OCI-LY3 (cell line): ENCODE data around the gene CREBL2.
"Not testable (repeated sequence)": the region's sequence is repeated elsewhere in the genome, so short reads cannot be mapped to it uniquely, and the experiment has no call there.

ENCODE experiments used
- H2AFZ ChIP-seq: fragments of 200-600, 300-600 bp; shearing (Covaris generic); 2 replicates; pipeline ENCODE4 v1.6.0; 2014; ENCODE audit warnings: antibody characterized with exemption, low read depth, low read length
- H3K27ac ChIP-seq: fragments of 200-600, 300-600 bp; sonication (generic); 2 replicates; pipeline ENCODE4 v1.5.1; 2014; ENCODE audit warnings: mild to moderate bottlenecking, low read length, moderate library complexity, mixed read lengths
- H3K27me3 ChIP-seq: fragments of 200-600, 300-600 bp; sonication (generic); 2 replicates; pipeline ENCODE4 v1.6.1; 2014; ENCODE audit warnings: low read depth, low read length, mixed read lengths
- H3K36me3 ChIP-seq: fragments of 200-600, 300-600 bp; sonication (generic); replicated peaks from 2 replicates; pipeline ENCODE3; 2014; ENCODE audit warnings: low read depth, low read length, mixed read lengths
- H3K4me1 ChIP-seq: fragments of 300-600, 200-600 bp; sonication (generic); 2 replicates; pipeline ENCODE4 v1.6.1; 2014; ENCODE audit warnings: low read length, mixed read lengths
- H3K4me2 ChIP-seq: fragments of 200-600, 300-600 bp; sonication (generic); 2 replicates; pipeline ENCODE4 v1.6.1; 2014; ENCODE audit warnings: low read length, mixed read lengths
- H3K4me3 ChIP-seq: fragments of 300-600, 200-600 bp; sonication (generic); 2 replicates; pipeline ENCODE4 v1.5.1; 2014; ENCODE audit warnings: antibody characterized with exemption, mild to moderate bottlenecking, low read length, moderate library complexity
- H3K79me2 ChIP-seq: fragments of 300-600, 200-600 bp; shearing (Covaris generic); 2 replicates; pipeline ENCODE4 v1.6.1; 2014; ENCODE audit warnings: mild to moderate bottlenecking, low read length, mixed read lengths
- H3K9ac ChIP-seq: fragments of 300-600, 200-600 bp; shearing (Covaris generic); 2 replicates; pipeline ENCODE4 v1.6.0; 2014; ENCODE audit warnings: mild to moderate bottlenecking, low read length, moderate library complexity
- H3K9me3 ChIP-seq: fragments of 200-600, 300-600 bp; shearing (Covaris generic); 2 replicates; pipeline ENCODE4 v1.6.1; 2014; ENCODE audit warnings: low read length, mixed read lengths; ENCODE audit not compliant: insufficient read depth
- H4K20me1 ChIP-seq: fragments of 200-600, 300-600 bp; sonication (generic); 2 replicates; pipeline ENCODE4 v1.6.1; 2016; ENCODE audit warnings: low read length, mixed read lengths; ENCODE audit not compliant: insufficient read depth
- CTCF ChIP-seq: fragments of 200-600, 300-600 bp; sonication (generic); IDR thresholded peaks from 2 replicates; pipeline ENCODE4 v1.5.1; 2014; ENCODE audit warnings: antibody characterized with exemption, low read length, low read depth
- EZH2phosphoT487 ChIP-seq: fragments of 200-600 bp; shearing (Covaris generic); IDR thresholded peaks from 2 replicates; pipeline ENCODE4 v1.6.1; 2018; ENCODE audit warnings: antibody characterized with exemption, mixed run types, low read depth

The CREBL2 gene

DNA sequence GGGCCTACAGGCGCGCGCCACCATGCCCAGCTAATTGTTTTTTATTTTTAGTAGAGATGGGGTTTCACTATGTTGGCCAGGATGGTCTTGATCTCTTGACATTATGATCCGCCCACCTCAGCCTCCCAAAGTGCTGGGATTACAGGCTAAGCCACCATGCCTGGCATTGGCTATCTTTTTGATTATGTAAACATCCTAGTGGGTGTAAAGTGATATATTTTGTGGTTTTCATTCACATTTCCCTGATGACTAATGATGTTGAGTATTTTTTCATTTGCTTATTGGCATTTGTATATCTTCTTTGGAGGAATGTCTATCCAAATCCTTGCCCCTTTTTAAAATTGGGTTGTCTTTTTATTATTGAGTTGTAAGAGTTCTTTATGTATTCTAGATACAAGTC is 16.3 kb downstream of the CREBL2 start:
- Histone ChIP-seq H2AFZ (no peak overlapping the region), H3K4me3 (no peak overlapping the region), H4K20me1 (no peaks in the 10 kb centered on the region), H3K27me3 (no peaks in the 10 kb centered on the region), H3K9me3 (peaks cover 6% of the 10 kb centered on the region), H3K79me2 (no peaks in the 10 kb centered on the region), H3K9ac (no peak overlapping the region), H3K36me3 (peaks cover 3% of the 10 kb centered on the region), H3K4me1 (peaks cover 14% of the 10 kb centered on the region), H3K27ac (no peak overlapping the region), H3K4me2 (no peak overlapping the region)
- TF ChIP-seq EZH2phosphoT487 = no peak
- TF ChIP-seq CTCF = no peak

DNA sequence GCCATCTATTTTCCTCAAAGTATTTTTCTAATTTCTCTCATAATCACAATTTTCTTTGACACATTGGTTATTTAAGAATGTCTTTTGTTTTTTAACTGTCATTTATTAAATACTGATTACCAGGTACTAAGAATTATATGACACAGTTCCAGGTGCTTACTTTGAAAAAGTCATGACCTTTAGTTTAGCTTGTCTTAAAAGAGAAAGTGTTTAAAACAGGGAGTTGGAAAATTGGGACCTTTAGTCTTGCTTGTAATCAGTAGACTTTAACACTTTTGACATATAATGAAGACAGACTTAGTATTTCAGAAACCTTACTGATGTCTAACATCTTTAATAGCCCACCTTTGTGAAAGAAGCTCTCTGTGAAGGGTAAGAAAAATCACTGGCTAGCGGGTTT is 19.2 kb downstream of the CREBL2 start:
- Histone ChIP-seq H3K9me3 (no peaks in the 10 kb centered on the region), H4K20me1 (no peaks in the 10 kb centered on the region), H3K27me3 (no peaks in the 10 kb centered on the region), H3K36me3 (no peaks in the 10 kb centered on the region), H3K4me1 (peaks cover 2% of the 10 kb centered on the region), H3K4me2 (no peak overlapping the region), H3K79me2 (no peaks in the 10 kb centered on the region), H2AFZ (no peak overlapping the region), H3K27ac (no peak overlapping the region), H3K9ac (no peak overlapping the region), H3K4me3 (no peak overlapping the region)
- TF ChIP-seq EZH2phosphoT487 = no peak
- TF ChIP-seq CTCF = no peak

- Histone ChIP-seq H3K79me2 (no peaks in the 10 kb centered on the region), H3K27ac (no peak overlapping the region), H3K4me2 (no peak overlapping the region), H3K4me1 (peaks cover 15% of the 10 kb centered on the region), H3K36me3 (peaks cover 4% of the 10 kb centered on the region), H2AFZ (no peak overlapping the region), H3K9ac (no peak overlapping the region), H3K27me3 (no peaks in the 10 kb centered on the region), H3K9me3 (no peaks in the 10 kb centered on the region), H3K4me3 (no peak overlapping the region), H4K20me1 (no peaks in the 10 kb centered on the region)
- TF ChIP-seq CTCF = no peak
- TF ChIP-seq EZH2phosphoT487 = no peak
Measured at GRCh38 chr12:12635651-12636050, 24.0 kb downstream of the CREBL2 start.

GRCh38 chr12:12636641-12637040 is 25.0 kb downstream of the CREBL2 start:
- H3K4me2 ChIP-seq = peak overlapping the region; percentile 35
- peaks cover 4% of the 10 kb centered on the region for H3K36me3 ChIP-seq
- no peaks in the 10 kb centered on the region for H3K27me3 ChIP-seq
- no peak overlapping the region for H3K9ac ChIP-seq
- H3K79me2 ChIP-seq = no peaks in the 10 kb centered on the region
- H3K27ac ChIP-seq = peak overlapping the region; percentile 18
- H3K9me3 ChIP-seq = no peaks in the 10 kb centered on the region
- H3K4me3 ChIP-seq = no peak overlapping the region
- peaks cover 15% of the 10 kb centered on the region for H3K4me1 ChIP-seq
- TF ChIP-seq EZH2phosphoT487 (no peak), CTCF (no peak)
- no peak overlapping the region for H2AFZ ChIP-seq
- H4K20me1 ChIP-seq = no peaks in the 10 kb centered on the region

DNA sequence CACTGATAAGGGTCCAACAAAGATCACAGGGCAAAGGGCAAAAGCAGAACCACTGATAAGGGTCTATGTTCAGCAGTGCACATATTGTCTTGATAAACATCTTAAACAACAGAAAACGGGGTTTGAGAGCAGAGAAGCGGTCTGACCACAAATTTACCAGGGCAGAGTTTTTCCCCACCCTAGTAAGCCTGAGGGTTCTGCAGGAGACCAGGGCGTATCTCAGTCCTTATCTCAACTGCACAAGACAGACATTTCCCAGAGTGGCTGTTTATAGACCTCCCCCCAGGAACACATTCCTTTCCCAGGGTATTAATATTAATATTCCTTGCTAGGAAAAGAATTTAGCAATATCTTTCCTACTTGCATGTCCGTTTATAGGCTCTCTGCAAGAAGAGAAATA is 28.3 kb downstream of the CREBL2 start:
- not testable (repeated sequence) for H3K36me3 ChIP-seq, H3K27ac ChIP-seq, H3K4me2 ChIP-seq, H4K20me1 ChIP-seq, H2AFZ ChIP-seq, H3K4me3 ChIP-seq, H3K9ac ChIP-seq, H3K79me2 ChIP-seq, H3K27me3 ChIP-seq, H3K9me3 ChIP-seq
- H3K4me1 ChIP-seq = peaks cover 26% of the 10 kb centered on the region
